CD4-positive, alpha-beta memory T cell (primary cell): Measurements from ENCODE around the gene HIVEP1. TPM values are rescaled to one million over a fixed set of nuclear protein-coding genes. Genes with fewer than 3 reads are reported as not detected.

Source experiments
- CTCF ChIA-PET: fragments of 350-600 bp; sonication (Branson Sonifier 250); formaldehyde crosslinking; loops from one replicate; lab custom pipeline; 2021; ENCODE audit warnings: inconsistent platforms; ENCODE audit not compliant: partially characterized antibody; lab: Charles Lee
- POLR2A ChIA-PET: fragments of 350-600 bp; sonication (Branson Sonifier 250); formaldehyde crosslinking; loops from one replicate; lab custom pipeline; 2021; ENCODE audit not compliant: partially characterized antibody; lab: Charles Lee
- DNase-seq, 5 donors: peaks; one replicate each; pipeline versions ENCODE4 v3.0.0 to v3.0.0-alpha.2; 2020 to 2022; ENCODE audit warnings: mixed read lengths in 1 of 5
- H3K27ac ChIP-seq: one replicate; pipeline ENCODE4 v1.7.0; 2013; ENCODE audit warnings: low read depth, low read length
- H3K27me3 ChIP-seq: 2 replicates; pipeline ENCODE4 v1.7.0; 2013; ENCODE audit warnings: mild to moderate bottlenecking, low read length, moderate library complexity; ENCODE audit not compliant: insufficient read depth
- H3K36me3 ChIP-seq: 2 replicates; pipeline ENCODE4 v1.7.0; 2013; ENCODE audit warnings: mild to moderate bottlenecking, low read length, moderate library complexity; ENCODE audit not compliant: insufficient read depth
- H3K4me1 ChIP-seq: 2 replicates; pipeline ENCODE4 v1.7.0; 2013; ENCODE audit warnings: mild to moderate bottlenecking, low read length, moderate library complexity; ENCODE audit not compliant: insufficient read depth
- H3K4me3 ChIP-seq, 2 donors: one replicate each; pipeline ENCODE4 v1.7.0; 2013; ENCODE audit warnings: low read length in 2 of 2, mild to moderate bottlenecking in 1 of 2
- H3K9me3 ChIP-seq, 2 donors: one replicate each; pipeline ENCODE4 v1.7.0; 2013; ENCODE audit warnings: low read length in 2 of 2, control low read depth in 1 of 2; ENCODE audit not compliant: control insufficient read depth in 1 of 2
- H3K27ac Mint-ChIP-seq, 7 donors: one replicate each; pipeline ENCODE4 v1.8.0; 2020 to 2021; ENCODE audit warnings: mixed read lengths in 7 of 7, mild to moderate bottlenecking in 6 of 7, inconsistent platforms in 3 of 7, moderate library complexity in 3 of 7
- H3K27me3 Mint-ChIP-seq, 2 donors: one replicate each; pipeline ENCODE4 v1.8.0; 2020 to 2021; ENCODE audit warnings: mixed read lengths in 2 of 2
- H3K36me3 Mint-ChIP-seq, 2 donors: one replicate each; pipeline ENCODE4 v1.8.0; 2020 to 2021; ENCODE audit warnings: mixed read lengths in 2 of 2, inconsistent platforms in 1 of 2, mild to moderate bottlenecking in 1 of 2
- H3K4me1 Mint-ChIP-seq, 4 donors: one replicate each; pipeline ENCODE4 v1.8.0; 2020 to 2021; ENCODE audit warnings: mixed read lengths in 4 of 4, mild to moderate bottlenecking in 1 of 4
- H3K4me3 Mint-ChIP-seq, 8 donors: one replicate each; pipeline ENCODE4 v1.8.0; 2020 to 2021; ENCODE audit warnings: mixed read lengths in 8 of 8, mild to moderate bottlenecking in 7 of 8, moderate library complexity in 6 of 8, inconsistent platforms in 3 of 8
- H3K9me3 Mint-ChIP-seq, 8 donors: one replicate each; pipeline ENCODE4 v1.8.0; 2020 to 2021; ENCODE audit warnings: mixed read lengths in 8 of 8, mild to moderate bottlenecking in 5 of 8, inconsistent platforms in 3 of 8, moderate library complexity in 1 of 8
- intact Hi-C: fragments of 100-400 bp; cut with micrococcal nuclease; formaldehyde crosslinking; loops from one replicate; pipeline ENCODE4 v1.15.1; 2023
- polyA plus RNA-seq, 2 donors: library from polyadenylated mRNA; unstranded; fragments of 300-500 nt; fragmentation: Illumina TruSeq; gene quantifications; one replicate each; pipeline ENCODE4 v1.2.3, GENCODE V29; 2021
- total RNA-seq, 2 experiments: library from RNA; stranded (reverse); gene quantifications; one replicate each; pipeline ENCODE4 v1.2.3, GENCODE V29; 2021

Gene HIVEP1
- total and polyA plus RNA-seq, 4 experiments from 2014 or later, result 0.47 to 17.6 (median 11.9) TPM

- Mint-ChIP-seq H3K4me1 (peaks cover 29 to 44% (median 36%) of the 10 kb centered on the region in 4 donors), H3K27ac (peak overlapping the region in 2 of 7 donors; percentile 24 to 57), H3K4me3 (no peak overlapping the region), H3K36me3 (peaks cover 30 to 44% of the 10 kb centered on the region in 2 donors), H3K9me3 (peaks cover 0 to 18% (median 7%) of the 10 kb centered on the region in 8 donors), H3K27me3 (no peaks in the 10 kb centered on the region)
- Histone ChIP-seq H3K4me3 (no peak overlapping the region), H3K9me3 (no peaks in the 10 kb centered on the region), H3K27ac (no peak overlapping the region), H3K36me3 (peaks cover 6% of the 10 kb centered on the region), H3K4me1 (peaks cover 21% of the 10 kb centered on the region), H3K27me3 (no peaks in the 10 kb centered on the region)
- CTCF ChIA-PET, result no interaction called here
- no peak for DNase-seq
- POLR2A ChIA-PET, result no interaction called here
- intact Hi-C loops, result no loop called here
Measured at GRCh38 chr6:12024699-12025434, 12.8 kb downstream of the HIVEP1 start.

GRCh38 chr6:12026120-12026519 is 14.0 kb downstream of the HIVEP1 start:
- intact Hi-C loops, result no loop called here
- POLR2A ChIA-PET, result no interaction called here
- Histone ChIP-seq H3K27me3 (no peaks in the 10 kb centered on the region), H3K36me3 (no peaks in the 10 kb centered on the region), H3K27ac (no peak overlapping the region), H3K9me3 (no peaks in the 10 kb centered on the region), H3K4me3 (no peak overlapping the region), H3K4me1 (peaks cover 13% of the 10 kb centered on the region)
- peak overlapping the region in 2 of 7 donors; percentile 74 to 80 for H3K27ac Mint-ChIP-seq
- CTCF ChIA-PET, result no interaction called here
- DNase-seq, result no peak
- H3K4me3 Mint-ChIP-seq, result peak overlapping the region in 3 of 8 donors; percentile 2 to 19 (median 6)
- H3K27me3 Mint-ChIP-seq, result no peaks in the 10 kb centered on the region
- peaks cover 0 to 31% (median 20%) of the 10 kb centered on the region in 8 donors for H3K9me3 Mint-ChIP-seq
- peaks cover 22 to 40% (median 31%) of the 10 kb centered on the region in 4 donors for H3K4me1 Mint-ChIP-seq
- peaks cover 32 to 47% of the 10 kb centered on the region in 2 donors for H3K36me3 Mint-ChIP-seq

GRCh38 chr6:12026833-12027232 is 14.7 kb downstream of the HIVEP1 start:
- peaks cover 32 to 47% of the 10 kb centered on the region in 2 donors for H3K36me3 Mint-ChIP-seq

GRCh38 chr6:12028213-12028612 is 16.1 kb downstream of the HIVEP1 start:
- Histone ChIP-seq H3K4me1 (peaks cover 13% of the 10 kb centered on the region), H3K4me3 (no peak overlapping the region), H3K36me3 (no peaks in the 10 kb centered on the region), H3K27ac (no peak overlapping the region), H3K27me3 (no peaks in the 10 kb centered on the region), H3K9me3 (no peaks in the 10 kb centered on the region)
- H3K4me1 Mint-ChIP-seq, result peaks cover 24 to 49% (median 33%) of the 10 kb centered on the region in 4 donors
- peaks cover 35 to 51% of the 10 kb centered on the region in 2 donors for H3K36me3 Mint-ChIP-seq
- H3K27ac Mint-ChIP-seq, result no peak overlapping the region
- H3K4me3 Mint-ChIP-seq, result no peak overlapping the region
- POLR2A ChIA-PET, result no interaction called here
- DNase-seq, result no peak
- H3K27me3 Mint-ChIP-seq, result no peaks in the 10 kb centered on the region
- intact Hi-C loops, result no loop called here
- CTCF ChIA-PET, result interaction anchor here (0.8 to 1.6 kb wide), 2 partner anchors 10 to 11 kb away, joined by 3 to 5 read pairs; no protein-coding TSS in a partner anchor
- H3K9me3 Mint-ChIP-seq, result peaks cover 0 to 33% (median 22%) of the 10 kb centered on the region in 8 donors

More at GRCh38 chr6:12026833-12027232, 14.7 kb downstream of the HIVEP1 start:
- H3K4me1 ChIP-seq, result peaks cover 13% of the 10 kb centered on the region
- no peaks in the 10 kb centered on the region for H3K27me3 ChIP-seq
- Mint-ChIP-seq H3K4me3 (no peak overlapping the region), H3K4me1 (peaks cover 20 to 42% (median 30%) of the 10 kb centered on the region in 4 donors), H3K27ac (peak overlapping the region in 1 of 7 donors; percentile 74), H3K27me3 (no peaks in the 10 kb centered on the region), H3K9me3 (peaks cover 0 to 33% (median 22%) of the 10 kb centered on the region in 8 donors)
- no peak for DNase-seq
- H3K36me3 ChIP-seq, result no peaks in the 10 kb centered on the region
- no peaks in the 10 kb centered on the region for H3K9me3 ChIP-seq
- intact Hi-C loops, result no loop called here
- ChIA-PET POLR2A (no interaction called here), CTCF (no interaction called here)
- H3K4me3 ChIP-seq, result no peak overlapping the region
- H3K27ac ChIP-seq, result no peak overlapping the region

- no peaks in the 10 kb centered on the region for H3K36me3 ChIP-seq
- peaks cover 34 to 51% of the 10 kb centered on the region in 2 donors for H3K36me3 Mint-ChIP-seq
- no peak overlapping the region for H3K4me3 ChIP-seq
- POLR2A ChIA-PET, result interaction anchor here (1.8 kb wide), 1 partner anchor 13 kb away, joined by 7 read pairs; no protein-coding TSS in a partner anchor
- peak overlapping the region in 2 of 7 donors; percentile 38 to 44 for H3K27ac Mint-ChIP-seq
- H3K4me3 Mint-ChIP-seq, result no peak overlapping the region
- H3K4me1 Mint-ChIP-seq, result peaks cover 32 to 57% (median 40%) of the 10 kb centered on the region in 4 donors
- no peaks in the 10 kb centered on the region for H3K9me3 ChIP-seq
- CTCF ChIA-PET, result interaction anchor here (1.1 to 1.2 kb wide), 2 partner anchors 9 to 11 kb away, joined by 3 to 5 read pairs; no protein-coding TSS in a partner anchor
- intact Hi-C loops, result no loop called here
- H3K4me1 ChIP-seq, result peaks cover 13% of the 10 kb centered on the region
- DNase-seq, result no peak
- no peaks in the 10 kb centered on the region for H3K27me3 ChIP-seq
- H3K27me3 Mint-ChIP-seq, result no peaks in the 10 kb centered on the region
- H3K9me3 Mint-ChIP-seq, result peaks cover 0 to 33% (median 22%) of the 10 kb centered on the region in 8 donors
- H3K27ac ChIP-seq, result no peak overlapping the region
Measured at GRCh38 chr6:12029979-12030737, 18.0 kb downstream of the HIVEP1 start.

GRCh38 chr6:12030993-12031550 is 19.0 kb downstream of the HIVEP1 start:
- Histone ChIP-seq H3K27me3 (no peaks in the 10 kb centered on the region), H3K4me3 (no peak overlapping the region), H3K27ac (no peak overlapping the region), H3K9me3 (no peaks in the 10 kb centered on the region), H3K36me3 (no peaks in the 10 kb centered on the region), H3K4me1 (peaks cover 12% of the 10 kb centered on the region)
- no peaks in the 10 kb centered on the region for H3K27me3 Mint-ChIP-seq
- CTCF ChIA-PET, result interaction anchor here (1.1 to 1.2 kb wide), 2 partner anchors 8 to 10 kb away, joined by 3 to 5 read pairs; no protein-coding TSS in a partner anchor
- H3K27ac Mint-ChIP-seq, result peak overlapping the region in 2 of 7 donors; percentile 49 to 61
- POLR2A ChIA-PET, result interaction anchor here (1.8 kb wide), 1 partner anchor 14 kb away, joined by 7 read pairs; no protein-coding TSS in a partner anchor
- H3K36me3 Mint-ChIP-seq, result peaks cover 32 to 49% of the 10 kb centered on the region in 2 donors
- DNase-seq, result no peak
- intact Hi-C loops, result no loop called here
- no peak overlapping the region for H3K4me3 Mint-ChIP-seq
- H3K9me3 Mint-ChIP-seq, result peaks cover 0 to 33% (median 22%) of the 10 kb centered on the region in 8 donors
- H3K4me1 Mint-ChIP-seq, result peaks cover 30 to 60% (median 37%) of the 10 kb centered on the region in 4 donors
